IMR-90 (cell line): ENCODE data around the gene ADAMTS17. TPM values are rescaled to one million over a fixed set of nuclear protein-coding genes. Genes with fewer than 3 reads are reported as not detected.

ENCODE experiments used
- ATAC-seq: fragments of 200-7000 bp; cut with Tn5 transposase; 2 replicates; pipeline ENCODE4 v1.9.1; 2020; ENCODE audit warnings: low read depth, mild to moderate bottlenecking, moderate library complexity
- BruUV-seq: library from RNA; stranded (reverse); fragments of 400-500 nt; replicated peaks from 2 replicates; lab custom pipeline; 2021; lab: Mats Ljungman, UMichigan
- CTCF ChIA-PET: fragments of 300-600 bp; formaldehyde crosslinking; extraction: SDS; loops from one replicate; lab custom pipeline; 2021; ENCODE audit warnings: antibody characterized with exemption; lab: Yijun Ruan, JAX
- POLR2A ChIA-PET: fragments of 300-600 bp; sonication (Branson Sonifier 250); formaldehyde crosslinking; loops from one replicate; lab custom pipeline; 2022; ENCODE audit warnings: antibody characterized with exemption; ENCODE audit not compliant: unreplicated experiment; lab: Charles Lee
- DNase-seq: peaks from one replicate; pipeline ENCODE4 v3.0.0; 2013
- H2AFZ ChIP-seq: replicated peaks from 2 replicates; pipeline ENCODE3; 2013; ENCODE audit warnings: low read length, mild to moderate bottlenecking; ENCODE audit not compliant: poor library complexity
- H2AK5ac ChIP-seq: 2 replicates; pipeline ENCODE4 v1.6.1; 2013; ENCODE audit warnings: low read depth, low read length, inconsistent platforms
- H2AK9ac ChIP-seq: replicated peaks from 2 replicates; pipeline ENCODE3; 2013; ENCODE audit warnings: mild to moderate bottlenecking, low read depth, low read length, moderate library complexity; ENCODE audit not compliant: poor library complexity
- H2BK120ac ChIP-seq: 2 replicates; pipeline ENCODE4 v1.6.1; 2013; ENCODE audit warnings: low read depth, low read length, inconsistent platforms
- H2BK15ac ChIP-seq: 3 replicates; pipeline ENCODE4 v1.6.1; 2013; ENCODE audit warnings: low read depth, low read length, inconsistent platforms
- H2BK20ac ChIP-seq: 2 replicates; pipeline ENCODE4 v1.6.1; 2013; ENCODE audit warnings: low read depth, mild to moderate bottlenecking, inconsistent platforms, low read length, moderate library complexity
- H2BK5ac ChIP-seq: 2 replicates; pipeline ENCODE4 v1.6.1; 2013; ENCODE audit warnings: mild to moderate bottlenecking, low read depth, low read length, inconsistent platforms; ENCODE audit not compliant: poor library complexity, severe bottlenecking
- H3K14ac ChIP-seq: replicated peaks from 2 replicates; pipeline ENCODE4 v1.6.1; 2013; ENCODE audit warnings: low read depth, low read length, inconsistent platforms
- H3K18ac ChIP-seq: 2 replicates; pipeline ENCODE4 v1.6.1; 2013; ENCODE audit warnings: low read depth, low read length, control low read depth
- H3K23ac ChIP-seq: 2 replicates; pipeline ENCODE4 v1.6.1; 2013; ENCODE audit warnings: low read depth, low read length, inconsistent platforms
- H3K27ac ChIP-seq: 2 replicates; pipeline ENCODE4 v1.5.1; 2013; ENCODE audit warnings: mild to moderate bottlenecking, control low read depth, low read length; ENCODE audit not compliant: insufficient read depth
- H3K27me3 ChIP-seq: 2 replicates; pipeline ENCODE4 v1.6.1; 2013; ENCODE audit warnings: low read length; ENCODE audit not compliant: control insufficient read depth, insufficient read depth
- H3K36me3 ChIP-seq: 2 replicates; pipeline ENCODE4 v1.6.1; 2013; ENCODE audit warnings: low read length, mixed read lengths; ENCODE audit not compliant: control insufficient read depth, insufficient read depth
- H3K4ac ChIP-seq: 2 replicates; pipeline ENCODE4 v1.6.1; 2013; ENCODE audit warnings: low read depth, low read length, inconsistent platforms
- H3K4me1 ChIP-seq: 2 replicates; pipeline ENCODE4 v1.6.1; 2013; ENCODE audit warnings: low read length, mixed read lengths; ENCODE audit not compliant: control insufficient read depth, insufficient read depth
- H3K4me2 ChIP-seq: 2 replicates; pipeline ENCODE4 v1.6.1; 2013; ENCODE audit warnings: low read depth, mild to moderate bottlenecking, control low read depth, low read length, moderate library complexity
- H3K4me3 ChIP-seq: 2 replicates; pipeline ENCODE4 v1.5.1; 2013; ENCODE audit warnings: low read depth, mild to moderate bottlenecking, control low read depth, low read length, moderate library complexity; ENCODE audit not compliant: insufficient read depth
- H3K56ac ChIP-seq: 2 replicates; pipeline ENCODE4 v1.6.1; 2013; ENCODE audit warnings: low read length, inconsistent platforms; ENCODE audit not compliant: insufficient read depth; ENCODE audit errors: extremely low read depth
- H3K79me1 ChIP-seq, 2 experiments: 2 replicates each; pipeline ENCODE4 v1.6.1; 2013; ENCODE audit warnings: low read length in 2 of 2, inconsistent platforms in 1 of 2, low read depth in 1 of 2
- H3K9ac ChIP-seq: 2 replicates; pipeline ENCODE4 v1.6.1; 2013; ENCODE audit warnings: low read depth, low read length, control low read depth
- H3K9me1 ChIP-seq: 2 replicates; pipeline ENCODE4 v1.6.1; 2013; ENCODE audit warnings: low read length, inconsistent platforms; ENCODE audit not compliant: insufficient read depth
- H3K9me3 ChIP-seq: 2 replicates; pipeline ENCODE4 v1.6.1; 2013; ENCODE audit warnings: low read length; ENCODE audit not compliant: control insufficient read depth, insufficient read depth
- H4K20me1 ChIP-seq: 2 replicates; pipeline ENCODE4 v1.6.1; 2013; ENCODE audit warnings: low read length, inconsistent platforms; ENCODE audit not compliant: insufficient read depth
- H4K5ac ChIP-seq: 2 replicates; pipeline ENCODE4 v1.6.1; 2013; ENCODE audit warnings: mild to moderate bottlenecking, low read depth, low read length, control low read depth
- H4K8ac ChIP-seq, 2 experiments: 2 replicates each; pipeline ENCODE4 v1.6.1; 2013; ENCODE audit warnings: low read depth in 2 of 2, low read length in 2 of 2, control low read depth in 1 of 2, inconsistent platforms in 1 of 2
- H4K91ac ChIP-seq: 2 replicates; pipeline ENCODE4 v1.6.1; 2013; ENCODE audit warnings: low read depth, low read length, inconsistent platforms; ENCODE audit not compliant: insufficient read depth
- BHLHE40 ChIP-seq: fragments of 150-350 bp; IDR thresholded peaks from 2 replicates; pipeline ENCODE4 v1.6.1; 2016; ENCODE audit warnings: mild to moderate bottlenecking, low read depth, low read length
- CEBPB ChIP-seq: IDR thresholded peaks from 2 replicates; pipeline ENCODE4 v1.6.1; 2012; ENCODE audit warnings: low read depth, low read length, improper control_type of control experiment
- CHD1 ChIP-seq: IDR thresholded peaks from 2 replicates; pipeline ENCODE4 v1.6.1; 2012; ENCODE audit warnings: low read depth, low read length, improper control_type of control experiment
- CTCF ChIP-seq: conservative IDR thresholded peaks from 2 replicates; pipeline ENCODE4 v1.5.1; 2012; ENCODE audit warnings: mild to moderate bottlenecking, low read depth, low read length, improper control_type of control experiment
- FOS ChIP-seq: fragments of 150-350 bp; IDR thresholded peaks from 2 replicates; pipeline ENCODE4 v1.6.1; 2016; ENCODE audit warnings: low read depth, low read length
- MAFK ChIP-seq: IDR thresholded peaks from 2 replicates; pipeline ENCODE4 v1.6.1; 2012; ENCODE audit warnings: low read depth, low read length, improper control_type of control experiment
- MAZ ChIP-seq: IDR thresholded peaks from 2 replicates; pipeline ENCODE4 v1.6.1; 2012; ENCODE audit warnings: low read depth, mild to moderate bottlenecking, low read length, improper control_type of control experiment, moderate library complexity, borderline replicate concordance
- MXI1 ChIP-seq: IDR thresholded peaks from 2 replicates; pipeline ENCODE4 v1.6.1; 2012; ENCODE audit warnings: low read depth, mild to moderate bottlenecking, low read length, moderate library complexity, borderline replicate concordance
- NFE2L2 ChIP-seq: fragments of 150-350 bp; IDR thresholded peaks from 2 replicates; pipeline ENCODE4 v1.6.1; 2016; ENCODE audit warnings: low read depth, mild to moderate bottlenecking, low read length
- POLR2A ChIP-seq: IDR thresholded peaks from 2 replicates; pipeline ENCODE4 v1.6.1; 2012; ENCODE audit warnings: mild to moderate bottlenecking, low read depth, low read length
- RAD21 ChIP-seq: IDR thresholded peaks from 2 replicates; pipeline ENCODE4 v1.6.1; 2012; ENCODE audit warnings: low read length, improper control_type of control experiment
- RCOR1 ChIP-seq: IDR thresholded peaks from 2 replicates; pipeline ENCODE4 v1.6.1; 2012; ENCODE audit warnings: mild to moderate bottlenecking, low read length, improper control_type of control experiment; ENCODE audit not compliant: insufficient replicate concordance
- RFX5 ChIP-seq: IDR thresholded peaks from 2 replicates; pipeline ENCODE4 v1.8.0; 2012; ENCODE audit warnings: low read depth, mild to moderate bottlenecking, low read length, moderate library complexity
- SMC3 ChIP-seq: fragments of 150-350 bp; IDR thresholded peaks from 2 replicates; pipeline ENCODE4 v1.6.1; 2016; ENCODE audit warnings: low read depth, mild to moderate bottlenecking, antibody characterized with exemption, low read length, moderate library complexity
- WGBS, 2 experiments: methylation state at CpG; one replicate each; pipeline versions ENCODE4 v1.1.5 to v1.1.7; 2013; ENCODE audit warnings: missing lambda C conversion rate in 2 of 2; ENCODE audit not compliant: insufficient read length in 1 of 2; ENCODE audit errors: extremely low coverage in 2 of 2; 5-methylcytosine and 5-hydroxymethylcytosine counted together
- dilution Hi-C: fragments of 300-500 bp; cut with HindIII; formaldehyde crosslinking; loops from one replicate; pipeline ENCODE4 v1.14.3; 2018; ENCODE audit warnings: low sequenced_read_pairs; ENCODE audit not compliant: unreplicated experiment
- in situ Hi-C: fragments of 300-500 bp; cut with MboI; formaldehyde crosslinking; loops from 3 replicates; pipeline ENCODE4 v1.14.3; 2019; ENCODE audit warnings: low sequenced_read_pairs, inconsistent platforms, mixed read lengths
- intact Hi-C: fragments of 100-400 bp; cut with micrococcal nuclease; formaldehyde crosslinking; loops from 2 replicates; pipeline ENCODE4 v1.10.0; 2022
- polyA plus RNA-seq, 3 experiments: library from polyadenylated mRNA; depleted of rRNA; stranded (reverse); fragments of >200 nt; gene quantifications; 2 replicates each; pipeline ENCODE4 v1.2.3, GENCODE V29; 2012; ENCODE audit warnings: low replicate concordance in 1 of 3
- total RNA-seq: library from RNA; depleted of rRNA; stranded (reverse); fragments of >200 nt; gene quantifications from 2 replicates; pipeline ENCODE4 v1.2.3, GENCODE V29; 2012

The ADAMTS17 gene
- total and polyA plus RNA-seq, 2 of the 4 experiments (the other 2 are of a cell fraction) = 0.03 TPM; not detected in 1

- Histone ChIP-seq H2BK5ac (no peak overlapping the region), H4K91ac (no peak overlapping the region), H3K36me3 (no peaks in the 10 kb centered on the region), H3K9me3 (peaks cover 4% of the 10 kb centered on the region), H2BK120ac (no peak overlapping the region), H4K20me1 (no peaks in the 10 kb centered on the region), H3K14ac (no peak overlapping the region), H2BK20ac (no peak overlapping the region), H3K4ac (no peak overlapping the region), H3K27me3 (no peaks in the 10 kb centered on the region), H3K18ac (no peak overlapping the region), H3K9me1 (peaks cover 25% of the 10 kb centered on the region), H3K79me1 (no peaks in the 10 kb centered on the region), H3K4me3 (no peak overlapping the region), H3K23ac (no peak overlapping the region), H2AK9ac (no peak overlapping the region), H2BK15ac (no peak overlapping the region), H3K4me1 (peaks cover 24% of the 10 kb centered on the region), H3K9ac (no peak overlapping the region), H3K56ac (no peak overlapping the region), H2AFZ (no peak overlapping the region), H3K4me2 (no peak overlapping the region), H2AK5ac (peak overlapping the region; percentile 34; the same call in 1 of the 2 replicates), H3K27ac (no peak overlapping the region), H4K8ac (no peak overlapping the region), H4K5ac (no peak overlapping the region)
- no peak for DNase-seq
- no peak for TF ChIP-seq MXI1
- TF ChIP-seq RAD21 = no peak
- no peak for TF ChIP-seq CTCF
- no peak for TF ChIP-seq MAFK
- TF ChIP-seq CEBPB = no peak
- no peak for TF ChIP-seq POLR2A
- TF ChIP-seq MAZ = no peak
- no peak for TF ChIP-seq RCOR1
- TF ChIP-seq BHLHE40 = no peak
- TF ChIP-seq FOS = no peak
- TF ChIP-seq SMC3 = no peak
- no peak for TF ChIP-seq CHD1
- no peak for TF ChIP-seq RFX5
- no peak for TF ChIP-seq NFE2L2
- BruUV-seq = no TSS peak
- in situ Hi-C loops (loop anchor here (25.0 kb wide), 1 partner anchor 854 kb away; the partner anchor contains the start of gene LRRC28), dilution Hi-C loops (no loop called here), intact Hi-C loops (no loop called here)
- ATAC-seq = no peak
- ChIA-PET CTCF (no interaction called here), POLR2A (no interaction called here)
- 96% methylated on average over 4 of the region's 17 CpGs; no CpG with 5 or more reads in 1 of the 2 experiments for WGBS, 2 experiments
These were observed 225.2 kb downstream of the ADAMTS17 start for GRCh38 chr15:100116416-100117190.
